ENCODE measurements around the gene KRT23.
"Not testable (repeated sequence)": the region's sequence is repeated elsewhere in the genome, so short reads cannot be mapped to it uniquely, and the experiment has no call there.

Gene KRT23

DNA sequence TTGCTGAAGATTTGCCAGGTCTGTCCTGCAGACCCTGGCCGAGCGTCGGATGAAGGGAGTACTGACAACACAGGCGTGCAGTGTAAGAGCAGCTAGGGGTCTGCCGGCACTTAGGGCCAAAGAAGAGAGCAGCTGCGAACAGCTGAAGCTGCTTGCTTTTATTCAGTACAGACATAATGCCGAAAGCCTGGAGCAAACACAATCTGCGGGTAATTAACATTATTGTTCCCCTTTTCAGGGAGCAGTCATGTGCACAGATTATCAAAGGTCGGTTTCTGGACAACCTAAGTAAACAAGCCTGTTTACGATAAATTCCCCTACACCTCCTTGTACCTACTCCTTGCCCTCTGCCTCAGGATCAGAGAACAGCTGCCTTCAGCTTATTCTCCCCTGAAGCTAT lies 12.0 kb upstream of the KRT23 start:
- DNase-seq (ENCODE audit: low spot score) = no peak

DNA sequence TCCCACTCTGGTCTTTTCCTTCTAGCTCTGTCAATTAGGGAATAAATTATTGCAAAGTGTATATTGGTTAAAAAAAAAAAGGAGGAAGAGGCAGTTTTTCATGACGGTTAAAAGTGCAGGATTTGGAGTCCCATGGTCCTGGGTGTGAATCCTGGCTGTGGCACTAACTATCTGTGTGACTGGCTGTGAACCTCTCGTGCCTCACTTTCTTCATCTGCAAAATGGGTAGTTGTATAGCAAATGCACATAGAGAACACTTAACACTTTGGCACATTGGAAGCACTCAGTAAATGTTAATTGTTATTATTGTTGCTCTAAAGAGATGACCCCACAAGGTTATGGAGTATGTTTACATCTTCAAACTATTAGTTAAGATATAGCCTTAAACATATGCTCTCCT lies 10.5 kb upstream of the KRT23 start:
- DNase-seq (ENCODE audit: low spot score) = no peak

DNA sequence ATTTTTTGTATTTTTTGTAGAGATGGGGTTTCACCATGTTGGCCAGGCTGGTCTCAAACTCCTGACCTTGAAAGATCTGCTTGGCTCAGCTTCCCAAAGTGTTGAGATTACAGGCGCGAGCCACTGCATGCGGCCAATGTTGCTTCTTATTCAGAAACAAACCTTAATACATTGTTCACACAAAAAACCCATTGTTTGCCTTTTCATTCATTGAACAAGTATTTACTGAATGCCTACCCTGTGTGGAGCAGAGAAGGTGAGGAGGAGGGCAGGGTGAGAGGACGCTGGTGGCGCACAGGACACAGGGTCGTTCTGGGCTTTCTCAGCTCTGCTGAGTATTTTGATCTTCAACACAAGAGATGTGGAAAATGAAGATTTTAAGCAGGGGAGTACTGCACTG lies 8.0 kb upstream of the KRT23 start:
- DNase-seq (ENCODE audit: low spot score) = no peak

DNA sequence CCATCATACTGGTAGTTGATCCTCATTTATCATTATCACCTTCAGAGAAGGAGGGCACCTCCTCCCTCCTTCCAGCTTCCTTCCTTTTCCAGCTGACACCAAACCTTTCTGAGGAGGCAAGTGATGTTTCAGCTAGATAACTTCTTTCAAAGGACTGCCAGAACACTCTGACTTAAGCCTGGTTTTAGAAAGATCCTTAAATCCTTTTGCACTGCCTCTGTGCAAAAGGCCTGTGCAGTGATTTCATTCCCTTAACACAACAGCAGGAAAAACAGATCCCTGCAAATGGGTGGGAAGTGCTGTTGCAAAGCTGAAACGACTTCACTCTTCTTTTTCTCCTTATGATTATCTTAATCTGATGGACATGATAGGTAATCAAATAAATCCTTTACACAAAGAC lies 7.1 kb upstream of the KRT23 start:
- DNase-seq (ENCODE audit: low spot score) = no peak

DNA sequence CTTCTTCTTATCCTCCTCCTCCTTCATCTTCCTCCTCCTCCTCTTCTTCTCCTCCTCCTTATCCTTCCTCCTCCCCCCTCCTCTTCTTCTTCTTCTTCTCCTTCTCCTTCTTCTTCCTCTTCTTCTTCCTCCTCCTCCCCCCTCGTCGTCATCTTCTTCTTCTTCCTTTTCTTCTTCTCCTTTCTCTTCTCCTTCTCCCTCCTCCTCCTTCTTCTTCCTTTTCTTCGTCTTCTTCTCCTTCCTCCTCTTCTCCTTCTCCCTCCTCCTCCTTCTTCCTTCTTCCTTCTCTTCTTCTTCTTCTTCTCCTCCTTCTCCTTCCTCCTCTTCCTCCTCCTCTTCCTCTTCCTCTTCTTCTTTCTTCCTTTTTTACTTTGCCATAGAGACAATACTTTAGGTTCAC lies 5.1 kb upstream of the KRT23 start:
- no peak for DNase-seq (ENCODE audit: low spot score)

DNA sequence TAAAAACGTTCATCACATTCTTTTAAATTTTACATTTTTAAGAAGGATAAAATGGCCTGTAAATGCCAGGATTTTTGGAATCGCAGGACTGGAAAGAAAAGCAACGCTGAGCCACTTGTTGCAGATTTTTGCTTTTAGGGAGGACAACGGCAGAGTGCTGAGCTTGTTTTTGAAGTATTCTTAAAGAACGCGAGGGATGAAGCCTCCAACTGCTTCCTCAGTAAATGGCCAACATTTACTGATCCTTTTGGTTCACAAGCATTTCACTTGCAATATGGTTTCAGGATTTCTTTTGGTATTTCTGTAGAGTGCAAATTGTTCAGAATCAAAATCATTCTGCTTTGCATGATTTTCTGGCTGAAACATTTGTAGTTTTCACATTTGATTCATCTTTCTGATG lies 2.8 kb upstream of the KRT23 start:
- DNase-seq (ENCODE audit: low spot score) = no peak

DNA sequence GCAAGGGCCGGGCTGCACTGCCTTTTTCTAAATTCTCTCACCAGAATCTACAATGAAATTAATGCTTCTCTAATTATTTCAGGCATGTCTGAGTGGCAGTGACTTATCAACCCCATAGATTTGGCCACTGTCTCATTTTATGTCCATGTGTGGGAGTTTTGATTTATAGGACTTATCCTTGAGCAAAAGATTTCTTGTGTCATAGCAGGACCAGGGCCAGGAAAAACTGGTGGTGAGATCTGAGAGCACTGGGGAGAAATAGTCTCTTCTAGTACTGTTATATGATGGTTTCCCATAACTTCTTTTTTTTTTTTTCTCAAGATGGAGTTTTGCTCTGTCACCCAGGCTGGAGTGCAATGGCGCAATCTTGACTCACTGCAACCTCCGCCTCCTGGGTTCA lies 1.5 kb upstream of the KRT23 start:
- DNase-seq (ENCODE audit: low spot score) = no peak

DNA sequence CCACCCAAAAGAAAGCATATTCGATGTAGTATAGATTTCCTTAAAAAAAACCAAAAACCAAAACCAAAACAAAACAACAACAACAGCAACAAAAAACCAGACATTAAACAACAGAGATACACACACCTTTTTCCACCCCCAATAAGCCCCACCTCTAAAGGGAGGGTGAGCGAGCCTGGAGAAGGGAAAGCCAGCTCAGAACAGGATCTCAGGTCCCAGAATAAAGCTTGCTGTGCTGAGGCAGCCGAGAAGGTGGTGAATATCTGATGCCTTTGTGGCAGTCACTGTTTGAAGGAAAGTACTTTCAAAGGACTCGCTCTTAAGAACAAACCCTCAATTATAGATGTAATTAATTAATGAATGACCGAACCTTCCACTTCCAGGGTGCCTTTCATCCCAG lies 470 bp downstream of the KRT23 start:
- DNase-seq (ENCODE audit: low spot score) = no peak

DNA sequence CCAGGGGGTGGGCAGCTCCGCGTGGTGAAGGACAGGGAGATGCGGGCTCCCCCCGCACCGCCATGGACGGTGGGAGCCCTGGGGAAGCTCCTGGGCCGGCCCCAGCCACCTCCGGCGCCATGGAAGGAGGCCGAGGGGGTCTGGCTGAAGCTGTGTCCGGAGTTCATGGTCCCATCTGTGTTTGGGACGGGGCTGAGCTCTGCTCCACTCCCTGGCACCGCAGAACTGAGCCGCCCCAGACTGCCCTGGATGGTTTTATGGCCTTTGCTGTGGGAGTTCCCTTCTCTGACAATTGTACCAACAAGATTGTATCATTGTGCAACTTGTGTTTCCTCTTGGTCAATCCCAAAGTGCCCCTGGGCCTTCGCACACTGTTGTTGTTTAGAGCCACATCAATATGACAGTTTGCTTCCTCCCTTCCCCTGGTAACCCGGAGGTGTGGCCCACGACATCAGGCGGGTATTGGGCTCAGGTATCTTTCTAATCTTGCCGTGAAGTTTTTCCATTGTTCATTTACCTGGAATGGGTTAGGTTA lies 942 bp downstream of the KRT23 start:
- no peak for DNase-seq (ENCODE audit: low spot score)

DNA sequence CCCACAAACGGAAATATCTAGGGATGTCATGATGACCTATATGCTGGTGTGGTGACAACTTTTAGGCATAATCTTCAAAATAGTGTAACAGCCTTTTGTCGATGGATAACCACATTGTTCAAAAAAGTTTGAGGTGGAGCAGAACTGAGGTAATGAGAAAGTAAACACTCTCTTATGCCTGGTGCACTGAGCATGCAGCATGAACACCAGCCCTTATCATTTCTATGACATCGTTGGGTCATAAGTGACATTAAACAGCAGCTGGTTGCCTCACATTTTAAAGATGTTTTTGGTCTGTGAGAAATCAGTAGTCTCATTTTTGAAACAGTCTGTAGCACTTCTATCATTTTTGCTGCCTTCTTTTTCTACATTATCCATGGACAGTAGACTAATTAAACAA lies 1.8 kb downstream of the KRT23 start:
- no peak for DNase-seq (ENCODE audit: low spot score)

DNA sequence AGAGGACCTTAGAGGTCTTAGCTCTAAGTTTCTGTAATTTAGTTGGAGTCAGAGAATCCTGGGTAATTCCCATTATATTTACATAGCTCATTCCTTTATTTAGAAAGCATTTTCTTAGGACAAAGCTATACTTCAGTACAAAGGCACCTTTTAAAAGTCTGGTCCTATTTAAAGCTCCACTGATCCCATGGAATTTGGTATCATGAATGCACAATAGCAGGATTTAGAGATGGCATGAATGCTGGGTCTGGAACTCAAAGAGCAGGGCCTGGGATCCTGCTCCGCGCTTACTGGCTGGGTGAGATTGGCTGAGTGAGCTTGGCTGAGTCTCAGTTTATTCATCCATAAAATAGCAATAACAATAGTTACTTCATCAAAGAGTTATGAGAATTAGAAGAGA lies 4.8 kb downstream of the KRT23 start:
- DNase-seq (ENCODE audit: low spot score) = no peak

DNA sequence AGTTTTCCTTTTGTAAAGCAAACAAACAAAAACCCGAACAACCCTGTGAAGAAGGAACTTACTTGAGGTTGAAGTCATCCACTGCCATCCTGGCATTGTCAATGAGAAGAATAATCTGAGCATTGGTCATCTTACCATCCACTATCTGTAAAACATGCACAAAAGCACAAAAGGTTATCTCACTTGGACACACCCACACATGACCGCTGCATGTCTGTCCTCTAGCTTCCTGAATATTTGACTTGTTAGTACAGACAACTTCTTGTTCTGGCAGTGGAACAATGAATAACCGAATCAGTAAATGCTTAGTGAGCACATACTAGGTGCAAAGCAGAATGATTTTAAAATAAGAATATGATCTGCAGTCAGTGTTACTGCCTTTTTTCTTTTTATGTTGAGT lies 6.1 kb downstream of the KRT23 start:
- DNase-seq (ENCODE audit: low spot score) = no peak

DNA sequence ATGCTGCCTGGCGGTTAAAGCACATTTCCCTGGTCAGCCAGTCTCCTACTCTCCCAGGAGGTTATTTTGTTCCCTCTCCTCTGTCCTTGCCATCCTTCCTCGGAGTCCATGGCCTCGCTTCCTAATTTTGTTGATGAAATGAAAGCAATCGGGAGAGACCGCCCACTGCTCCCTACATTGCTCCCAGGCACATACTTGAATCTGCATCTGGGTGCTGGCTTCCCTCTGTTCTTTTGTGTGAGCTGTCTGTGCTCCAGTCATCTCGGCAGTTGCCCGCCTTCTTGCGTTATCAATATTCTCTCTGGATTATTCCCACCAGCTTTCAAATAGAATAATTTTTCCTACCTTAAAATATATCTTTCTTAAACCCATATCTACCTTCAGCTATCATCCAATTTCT lies 11.1 kb downstream of the KRT23 start:
- DNase-seq (ENCODE audit: low spot score) = no peak

DNA sequence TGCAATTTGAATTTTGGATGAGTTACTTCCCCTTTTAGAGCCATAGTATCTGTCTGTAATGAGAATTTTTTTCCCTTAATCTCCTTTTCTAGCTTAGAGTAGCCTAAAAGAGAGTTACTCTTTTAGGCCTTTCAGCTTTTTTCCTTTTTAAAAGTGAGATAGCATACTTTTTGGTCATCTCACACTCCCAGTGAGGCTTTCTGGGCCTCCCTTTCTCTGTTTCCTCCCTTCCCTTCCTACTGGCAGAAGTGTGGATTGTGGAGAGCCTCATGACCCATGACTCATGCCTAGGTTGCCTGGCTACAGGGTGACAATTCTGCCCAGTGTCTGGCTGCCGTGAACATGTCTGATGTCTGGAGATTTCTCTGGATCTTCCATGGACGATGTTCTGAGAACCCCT lies 15.2 kb downstream of the KRT23 start:
- no peak for DNase-seq (ENCODE audit: low spot score)

DNA sequence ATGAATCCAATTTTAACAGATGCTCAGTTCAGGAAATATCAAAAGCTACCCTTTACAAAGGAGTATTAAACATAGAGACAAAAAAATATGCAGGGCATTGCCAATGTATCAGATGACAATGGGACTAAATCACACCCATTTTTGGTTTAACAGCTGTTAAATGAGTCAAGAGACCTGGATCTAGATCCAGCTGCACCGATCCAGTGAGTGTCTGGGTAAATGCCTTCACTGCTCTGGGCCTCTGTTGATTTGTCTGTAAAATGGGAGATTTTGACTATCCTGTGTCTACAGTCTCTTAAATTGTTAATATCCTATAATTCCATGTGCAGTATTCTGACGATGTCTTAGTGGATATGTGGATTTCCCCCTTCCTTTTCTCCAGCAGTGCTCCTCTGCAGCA lies 16.4 kb downstream of the KRT23 start:
- DNase-seq (ENCODE audit: low spot score) = no peak

DNA sequence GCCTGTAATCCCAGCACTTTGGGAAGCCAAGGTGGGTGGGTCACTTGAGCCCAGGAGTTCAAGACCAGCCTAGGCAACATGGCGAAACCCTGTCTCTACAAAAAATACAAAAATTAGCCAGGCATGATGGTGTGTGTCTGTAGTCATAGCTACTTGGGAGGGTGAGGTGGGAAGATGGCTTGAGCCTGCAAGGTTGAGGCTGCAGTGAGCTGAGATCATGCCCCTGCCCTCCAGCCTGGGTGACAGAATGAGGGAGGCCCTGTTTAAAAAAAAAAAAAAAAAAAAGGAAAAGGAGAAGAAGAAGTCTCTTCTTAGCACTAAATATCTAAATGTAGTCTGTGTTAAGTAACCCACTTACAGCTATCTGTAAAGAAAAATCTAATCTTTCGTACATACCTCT lies 20.3 kb downstream of the KRT23 start:
- not testable (repeated sequence) for DNase-seq (ENCODE audit: low spot score)

DNA sequence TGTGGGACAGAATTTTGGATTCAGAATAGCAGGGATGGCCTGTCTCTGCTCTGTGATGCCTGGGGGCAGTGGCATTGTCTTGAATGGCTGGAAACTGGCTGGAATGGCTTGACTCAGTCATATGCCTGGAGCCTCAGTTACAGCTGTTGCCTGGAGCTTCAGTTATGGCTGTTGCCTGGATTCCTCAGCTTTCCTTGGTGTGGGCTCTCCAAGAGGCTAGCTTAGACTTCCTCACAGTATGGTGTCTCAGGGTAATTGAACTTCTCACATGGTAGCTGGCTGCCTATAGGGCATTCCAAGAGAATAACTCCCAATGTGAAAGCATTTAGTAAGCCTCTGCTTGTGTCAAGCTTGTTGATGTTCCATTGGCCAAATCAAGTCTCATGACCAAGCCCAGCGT lies 21.1 kb downstream of the KRT23 start:
- no peak for DNase-seq (ENCODE audit: low spot score)

DNA sequence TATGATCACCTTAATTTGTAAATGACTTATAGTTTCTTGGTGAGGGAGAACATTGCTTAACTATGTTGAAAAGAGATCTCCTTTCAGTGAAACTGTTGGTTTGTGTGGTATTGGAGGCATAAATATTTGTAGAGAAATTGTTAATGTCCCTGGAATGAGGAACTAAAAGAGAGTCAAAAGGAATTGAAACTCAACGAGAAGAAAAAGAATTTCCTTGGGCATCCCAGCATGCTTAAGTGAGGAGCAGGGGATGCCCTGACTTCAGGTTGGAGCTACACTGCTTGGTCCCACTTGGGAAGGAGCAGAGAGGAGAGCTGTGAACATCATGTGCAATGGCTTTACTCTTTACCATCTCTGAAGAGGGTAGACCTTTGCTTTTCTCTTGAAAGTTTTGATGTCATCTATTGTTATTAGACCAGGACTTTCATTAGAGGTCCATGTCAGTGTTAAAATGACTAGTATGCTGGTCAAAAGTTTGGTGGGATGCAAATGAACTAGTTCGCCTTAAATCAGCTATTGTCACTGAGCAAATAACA lies 21.7 kb downstream of the KRT23 start:
- no peak for DNase-seq (ENCODE audit: low spot score)

DNA sequence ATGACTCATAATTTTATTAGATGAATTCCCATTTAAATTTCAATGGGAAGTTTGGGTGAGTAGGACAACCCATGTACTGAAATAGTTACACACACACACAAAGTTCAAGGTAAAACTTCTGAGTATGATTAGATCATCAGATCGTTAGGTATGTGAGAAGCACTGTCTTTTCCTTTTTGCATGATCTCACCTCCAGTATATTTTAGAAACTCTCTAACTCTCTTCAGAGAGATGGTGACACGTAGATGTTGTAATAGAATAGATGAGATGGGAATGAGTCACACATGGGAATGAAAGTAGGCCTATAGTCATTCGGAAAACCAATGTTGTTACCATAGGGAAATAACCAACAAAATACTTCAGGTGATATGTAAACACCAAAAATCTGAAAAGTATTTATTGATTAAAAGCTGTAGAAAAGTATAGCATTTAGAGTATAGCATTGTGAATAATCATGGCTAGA lies 22.2 kb downstream of the KRT23 start:
- DNase-seq (ENCODE audit: low spot score) = no peak

DNA sequence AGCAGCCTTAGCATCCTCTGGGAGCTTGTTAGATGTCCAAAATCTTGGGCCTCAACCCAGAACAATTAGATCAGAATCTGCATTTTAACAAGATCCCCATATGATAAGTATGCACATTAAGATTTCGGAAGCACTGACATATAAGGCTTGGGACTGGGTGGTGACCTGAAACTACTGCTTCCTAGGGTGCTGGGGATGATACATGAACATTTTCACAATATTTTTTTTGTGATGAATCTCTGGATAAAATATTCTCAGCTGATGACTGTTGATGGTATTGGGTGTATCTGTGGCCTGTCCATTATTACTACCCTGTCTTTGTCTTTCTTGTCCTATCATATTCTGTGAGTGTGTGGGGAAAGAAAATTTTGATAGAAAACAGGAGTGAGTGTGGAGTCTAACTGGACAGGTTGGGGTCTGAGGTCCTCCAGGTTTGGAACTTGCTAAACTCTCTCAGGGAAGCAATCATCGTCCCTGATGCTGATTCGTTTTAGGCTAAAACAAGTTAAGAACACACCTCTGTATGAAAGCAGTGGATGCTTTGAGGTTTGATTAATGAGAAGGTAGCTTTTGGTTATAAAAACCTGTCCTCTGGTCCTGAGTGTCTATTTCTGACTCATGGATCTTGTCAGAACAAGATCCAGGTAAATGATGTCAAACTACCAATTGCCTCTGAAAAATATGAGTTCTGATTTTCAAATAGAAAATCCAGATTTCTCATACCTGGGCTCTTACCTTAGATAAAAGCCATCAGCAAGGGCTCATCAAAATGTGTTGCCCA lies 23.2 kb downstream of the KRT23 start:
- no peak for DNase-seq (ENCODE audit: low spot score)

DNA sequence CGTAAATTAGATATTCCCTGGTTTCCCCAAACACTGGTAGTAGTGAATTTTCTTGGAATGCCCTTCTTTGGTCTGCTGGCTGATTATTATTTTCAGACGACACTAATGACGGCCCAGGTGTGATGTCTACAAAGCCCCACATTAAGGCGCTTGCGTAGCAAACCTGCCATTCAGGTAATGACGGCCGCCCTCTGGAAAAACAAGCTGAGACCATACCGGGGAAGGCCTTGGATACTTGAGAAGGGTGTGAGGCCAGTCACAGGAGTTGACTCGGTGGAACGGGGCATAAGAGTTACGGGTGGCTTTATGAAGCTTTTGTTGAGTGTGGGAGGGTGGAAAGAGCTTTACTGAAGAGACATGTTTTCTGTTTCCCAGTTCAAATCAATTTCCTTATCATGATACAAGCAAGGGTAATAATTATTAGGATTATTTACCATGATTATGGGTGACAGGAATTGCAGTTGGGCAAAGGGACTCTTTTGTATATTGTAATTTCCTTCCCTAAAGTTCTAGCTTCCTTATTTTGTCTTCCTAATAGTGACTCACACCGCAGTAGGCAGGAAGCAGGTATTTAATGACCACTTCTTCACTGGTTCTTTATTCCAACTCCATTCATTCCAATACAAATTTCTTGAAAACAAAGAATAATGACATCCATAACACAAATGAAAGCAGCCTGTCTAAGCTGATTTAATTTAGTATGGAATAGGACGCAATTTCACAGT lies 24.8 kb downstream of the KRT23 start:
- DNase-seq (ENCODE audit: low spot score) = no peak

DNA sequence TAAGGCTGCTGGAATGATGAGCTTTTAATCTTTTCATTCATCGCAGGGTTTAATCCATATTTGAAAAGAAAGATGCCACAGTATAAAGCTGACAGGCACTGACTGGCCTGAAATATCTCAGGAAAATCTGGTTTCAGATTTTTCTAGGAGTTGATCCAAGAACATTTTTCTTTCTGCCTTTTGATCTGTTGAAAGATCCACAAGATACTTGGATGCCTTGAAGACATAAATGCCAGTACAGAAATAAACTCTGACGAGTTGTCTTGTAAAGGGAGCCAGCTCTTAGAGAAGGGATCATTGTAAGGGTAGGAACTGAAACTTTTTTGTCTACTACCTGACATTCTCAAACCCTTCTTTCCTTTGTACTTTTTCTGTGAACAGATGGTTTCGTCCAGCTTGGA lies 27.0 kb downstream of the KRT23 start:
- no peak for DNase-seq (ENCODE audit: low spot score)

DNA sequence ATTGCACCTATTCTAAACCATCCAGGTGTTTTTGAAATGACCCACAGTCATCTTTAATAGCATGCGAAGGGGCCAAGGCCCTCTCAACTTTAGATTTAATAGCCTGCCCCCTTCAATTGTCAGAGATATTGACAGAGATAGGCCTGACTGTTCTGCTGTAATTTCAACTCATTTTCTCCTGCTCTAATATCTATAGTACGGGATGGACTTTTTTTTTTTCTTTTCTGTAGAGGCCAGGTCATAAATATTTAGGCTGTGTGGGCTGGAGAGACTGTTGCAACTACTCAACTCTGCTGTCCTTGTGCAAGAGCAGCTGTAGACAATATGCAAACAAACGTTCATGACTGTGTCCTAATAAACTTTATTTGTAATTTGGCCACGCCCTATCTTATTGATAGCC lies 27.7 kb downstream of the KRT23 start:
- no peak for DNase-seq (ENCODE audit: low spot score)

Data from CD4-positive, alpha-beta T cell treated with Interleukin-6 at 100 ng/mL for 8 hours (primary cell).